ENCODE data around the gene LRRC8C.

DNA sequence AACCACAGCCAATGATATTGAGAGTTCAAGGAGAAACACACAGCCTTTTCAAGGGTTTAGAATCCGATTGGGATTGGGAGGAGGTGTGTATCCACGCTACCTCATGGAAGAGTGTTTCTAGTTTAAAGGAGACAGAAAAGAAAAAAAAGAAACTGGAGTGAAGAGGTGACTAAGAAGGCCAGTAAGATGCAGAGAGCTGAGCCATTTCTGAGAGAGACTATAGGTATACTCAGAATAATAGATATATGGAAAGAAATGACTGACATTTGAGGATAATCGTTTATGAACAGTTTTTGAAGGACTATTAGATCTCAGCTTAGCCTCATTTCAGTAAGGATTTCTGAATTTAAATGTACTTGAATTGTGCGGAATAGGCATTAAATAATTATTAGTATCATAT, 42.8 kb downstream of the LRRC8C start:
- no peak for TF ChIP-seq EZH2 (IDR thresholded peaks at IDR 0.05)
- TF ChIP-seq, protein P1, sequence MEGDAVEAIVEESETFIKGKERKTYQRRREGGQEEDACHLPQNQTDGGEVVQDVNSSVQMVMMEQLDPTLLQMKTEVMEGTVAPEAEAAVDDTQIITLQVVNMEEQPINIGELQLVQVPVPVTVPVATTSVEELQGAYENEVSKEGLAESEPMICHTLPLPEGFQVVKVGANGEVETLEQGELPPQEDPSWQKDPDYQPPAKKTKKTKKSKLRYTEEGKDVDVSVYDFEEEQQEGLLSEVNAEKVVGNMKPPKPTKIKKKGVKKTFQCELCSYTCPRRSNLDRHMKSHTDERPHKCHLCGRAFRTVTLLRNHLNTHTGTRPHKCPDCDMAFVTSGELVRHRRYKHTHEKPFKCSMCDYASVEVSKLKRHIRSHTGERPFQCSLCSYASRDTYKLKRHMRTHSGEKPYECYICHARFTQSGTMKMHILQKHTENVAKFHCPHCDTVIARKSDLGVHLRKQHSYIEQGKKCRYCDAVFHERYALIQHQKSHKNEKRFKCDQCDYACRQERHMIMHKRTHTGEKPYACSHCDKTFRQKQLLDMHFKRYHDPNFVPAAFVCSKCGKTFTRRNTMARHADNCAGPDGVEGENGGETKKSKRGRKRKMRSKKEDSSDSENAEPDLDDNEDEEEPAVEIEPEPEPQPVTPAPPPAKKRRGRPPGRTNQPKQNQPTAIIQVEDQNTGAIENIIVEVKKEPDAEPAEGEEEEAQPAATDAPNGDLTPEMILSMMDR (IDR thresholded peaks at IDR 0.05 in 2 of 3, conservative IDR thresholded peaks at IDR 0.05 in 1 of 3; ENCODE audit: borderline replicate concordance in 1 of 3, insufficient read depth in 1 of 3, low read depth in 2 of 3, low read length in 2 of 3) = no peak

All from HCT116 (cell line).